Measurements from ENCODE around the gene SCNN1G.
A peak's percentile ranks its signal among the peaks of the same experiment; 100 is the strongest.

Gene SCNN1G

GRCh38 chr16:23156110-23156509, 26.4 kb upstream of the SCNN1G start:
- H3K36me3 ChIP-seq (ENCODE audit: control insufficient read depth, insufficient read depth, low read length, severe bottlenecking): no peaks in the 10 kb centered on the region
- H3K4me1 ChIP-seq (ENCODE audit: control insufficient read depth, insufficient read depth, low read length): no peaks in the 10 kb centered on the region
- no peak overlapping the region for H3K9ac ChIP-seq (ENCODE audit: low read length)
- no peak overlapping the region for H3K4me3 ChIP-seq (ENCODE audit: low read length)
- no peak for DNase-seq (ENCODE audit: low read depth)
- H3K27me3 ChIP-seq (replicated peaks; ENCODE audit: control insufficient read depth, insufficient read depth, low read length): peaks cover 12% of the 10 kb centered on the region
- H3K9me3 ChIP-seq (ENCODE audit: control insufficient read depth, low read length): no peaks in the 10 kb centered on the region

GRCh38 chr16:23156946-23157460, 25.5 kb upstream of the SCNN1G start:
- Histone ChIP-seq H3K4me1 (ENCODE audit: control insufficient read depth, insufficient read depth, low read length) (no peaks in the 10 kb centered on the region), H3K9ac (ENCODE audit: low read length) (no peak overlapping the region), H3K36me3 (ENCODE audit: control insufficient read depth, insufficient read depth, low read length, severe bottlenecking) (no peaks in the 10 kb centered on the region), H3K9me3 (ENCODE audit: control insufficient read depth, low read length) (no peaks in the 10 kb centered on the region), H3K27me3 (replicated peaks; ENCODE audit: control insufficient read depth, insufficient read depth, low read length) (peaks cover 9% of the 10 kb centered on the region), H3K4me3 (ENCODE audit: low read length) (no peak overlapping the region)
- no peak for DNase-seq (ENCODE audit: low read depth)

GRCh38 chr16:23158114-23158513, 24.4 kb upstream of the SCNN1G start:
- Histone ChIP-seq H3K36me3 (ENCODE audit: control insufficient read depth, insufficient read depth, low read length, severe bottlenecking) (no peaks in the 10 kb centered on the region), H3K9ac (ENCODE audit: low read length) (no peak overlapping the region), H3K27me3 (replicated peaks; ENCODE audit: control insufficient read depth, insufficient read depth, low read length) (peaks cover 7% of the 10 kb centered on the region), H3K4me3 (ENCODE audit: low read length) (no peak overlapping the region), H3K4me1 (ENCODE audit: control insufficient read depth, insufficient read depth, low read length) (no peaks in the 10 kb centered on the region), H3K9me3 (ENCODE audit: control insufficient read depth, low read length) (no peaks in the 10 kb centered on the region)
- DNase-seq (ENCODE audit: low read depth): no peak

GRCh38 chr16:23160082-23160481, 22.5 kb upstream of the SCNN1G start:
- no peak for DNase-seq (ENCODE audit: low read depth)
- no peaks in the 10 kb centered on the region for H3K36me3 ChIP-seq (ENCODE audit: control insufficient read depth, insufficient read depth, low read length, severe bottlenecking)

GRCh38 chr16:23160574-23160973, 22.0 kb upstream of the SCNN1G start:
- no peak for DNase-seq (ENCODE audit: low read depth)
- peaks cover 3% of the 10 kb centered on the region for H3K9me3 ChIP-seq (ENCODE audit: control insufficient read depth, low read length)
- no peak overlapping the region for H3K9ac ChIP-seq (ENCODE audit: low read length)
- no peaks in the 10 kb centered on the region for H3K36me3 ChIP-seq (ENCODE audit: control insufficient read depth, insufficient read depth, low read length, severe bottlenecking)
- peaks cover 4% of the 10 kb centered on the region for H3K27me3 ChIP-seq (replicated peaks; ENCODE audit: control insufficient read depth, insufficient read depth, low read length)
- H3K4me3 ChIP-seq (ENCODE audit: low read length): no peak overlapping the region
- H3K4me1 ChIP-seq (ENCODE audit: control insufficient read depth, insufficient read depth, low read length): no peaks in the 10 kb centered on the region

More at GRCh38 chr16:23160082-23160481, 22.5 kb upstream of the SCNN1G start:
- Histone ChIP-seq H3K9me3 (ENCODE audit: control insufficient read depth, low read length) (peaks cover 1% of the 10 kb centered on the region), H3K9ac (ENCODE audit: low read length) (no peak overlapping the region), H3K4me3 (ENCODE audit: low read length) (no peak overlapping the region), H3K27me3 (replicated peaks; ENCODE audit: control insufficient read depth, insufficient read depth, low read length) (peaks cover 6% of the 10 kb centered on the region), H3K4me1 (ENCODE audit: control insufficient read depth, insufficient read depth, low read length) (no peaks in the 10 kb centered on the region)

GRCh38 chr16:23163921-23164320, 18.6 kb upstream of the SCNN1G start:
- no peaks in the 10 kb centered on the region for H3K36me3 ChIP-seq (ENCODE audit: control insufficient read depth, insufficient read depth, low read length, severe bottlenecking)
- no peaks in the 10 kb centered on the region for H3K27me3 ChIP-seq (replicated peaks; ENCODE audit: control insufficient read depth, insufficient read depth, low read length)
- H3K4me1 ChIP-seq (ENCODE audit: control insufficient read depth, insufficient read depth, low read length): no peaks in the 10 kb centered on the region
- no peak for DNase-seq (ENCODE audit: low read depth)
- H3K9ac ChIP-seq (ENCODE audit: low read length): no peak overlapping the region
- H3K9me3 ChIP-seq (ENCODE audit: control insufficient read depth, low read length): peaks cover 3% of the 10 kb centered on the region
- no peak overlapping the region for H3K4me3 ChIP-seq (ENCODE audit: low read length)

GRCh38 chr16:23164736-23165135, 17.8 kb upstream of the SCNN1G start:
- no peaks in the 10 kb centered on the region for H3K36me3 ChIP-seq (ENCODE audit: control insufficient read depth, insufficient read depth, low read length, severe bottlenecking)
- no peak overlapping the region for H3K4me3 ChIP-seq (ENCODE audit: low read length)
- H3K9ac ChIP-seq (ENCODE audit: low read length): no peak overlapping the region
- peaks cover 3% of the 10 kb centered on the region for H3K9me3 ChIP-seq (ENCODE audit: control insufficient read depth, low read length)
- no peaks in the 10 kb centered on the region for H3K4me1 ChIP-seq (ENCODE audit: control insufficient read depth, insufficient read depth, low read length)
- H3K27me3 ChIP-seq (replicated peaks; ENCODE audit: control insufficient read depth, insufficient read depth, low read length): no peaks in the 10 kb centered on the region
- DNase-seq (ENCODE audit: low read depth): no peak

GRCh38 chr16:23172583-23172982, 10.0 kb upstream of the SCNN1G start:
- no peak for DNase-seq (ENCODE audit: low read depth)
- H3K36me3 ChIP-seq (ENCODE audit: control insufficient read depth, insufficient read depth, low read length, severe bottlenecking): no peaks in the 10 kb centered on the region
- no peak overlapping the region for H3K4me3 ChIP-seq (ENCODE audit: low read length)
- H3K27me3 ChIP-seq (replicated peaks; ENCODE audit: control insufficient read depth, insufficient read depth, low read length): peaks cover 4% of the 10 kb centered on the region
- no peak overlapping the region for H3K9ac ChIP-seq (ENCODE audit: low read length)
- no peaks in the 10 kb centered on the region for H3K4me1 ChIP-seq (ENCODE audit: control insufficient read depth, insufficient read depth, low read length)
- no peaks in the 10 kb centered on the region for H3K9me3 ChIP-seq (ENCODE audit: control insufficient read depth, low read length)

GRCh38 chr16:23172994-23173393, 9.6 kb upstream of the SCNN1G start:
- H3K27me3 ChIP-seq (replicated peaks; ENCODE audit: control insufficient read depth, insufficient read depth, low read length): peaks cover 6% of the 10 kb centered on the region
- H3K4me3 ChIP-seq (ENCODE audit: low read length): no peak overlapping the region
- no peaks in the 10 kb centered on the region for H3K9me3 ChIP-seq (ENCODE audit: control insufficient read depth, low read length)
- H3K36me3 ChIP-seq (ENCODE audit: control insufficient read depth, insufficient read depth, low read length, severe bottlenecking): no peaks in the 10 kb centered on the region
- no peak overlapping the region for H3K9ac ChIP-seq (ENCODE audit: low read length)
- DNase-seq (ENCODE audit: low read depth): no peak
- no peaks in the 10 kb centered on the region for H3K4me1 ChIP-seq (ENCODE audit: control insufficient read depth, insufficient read depth, low read length)

- H3K9ac ChIP-seq (ENCODE audit: low read length): no peak overlapping the region
- H3K4me3 ChIP-seq (ENCODE audit: low read length): no peak overlapping the region
- DNase-seq (ENCODE audit: low read depth): peak; percentile 37
- H3K4me1 ChIP-seq (ENCODE audit: control insufficient read depth, insufficient read depth, low read length): no peaks in the 10 kb centered on the region
- no peaks in the 10 kb centered on the region for H3K9me3 ChIP-seq (ENCODE audit: control insufficient read depth, low read length)
- peaks cover 20% of the 10 kb centered on the region for H3K27me3 ChIP-seq (replicated peaks; ENCODE audit: control insufficient read depth, insufficient read depth, low read length)
- H3K36me3 ChIP-seq (ENCODE audit: control insufficient read depth, insufficient read depth, low read length, severe bottlenecking): no peaks in the 10 kb centered on the region
These were observed 7.9 kb upstream of the SCNN1G start for GRCh38 chr16:23174622-23175021.

- peaks cover 20% of the 10 kb centered on the region for H3K27me3 ChIP-seq (replicated peaks; ENCODE audit: control insufficient read depth, insufficient read depth, low read length)
- H3K36me3 ChIP-seq (ENCODE audit: control insufficient read depth, insufficient read depth, low read length, severe bottlenecking): no peaks in the 10 kb centered on the region
- no peak overlapping the region for H3K9ac ChIP-seq (ENCODE audit: low read length)
- no peaks in the 10 kb centered on the region for H3K9me3 ChIP-seq (ENCODE audit: control insufficient read depth, low read length)
- no peak overlapping the region for H3K4me3 ChIP-seq (ENCODE audit: low read length)
- DNase-seq (ENCODE audit: low read depth): no peak
- H3K4me1 ChIP-seq (ENCODE audit: control insufficient read depth, insufficient read depth, low read length): no peaks in the 10 kb centered on the region
These were observed 6.9 kb upstream of the SCNN1G start for GRCh38 chr16:23175651-23176050.

GRCh38 chr16:23181506-23181905, 1.0 kb upstream of the SCNN1G start:
- Histone ChIP-seq H3K9ac (ENCODE audit: low read length) (no peak overlapping the region), H3K4me1 (ENCODE audit: control insufficient read depth, insufficient read depth, low read length) (peaks cover 5% of the 10 kb centered on the region), H3K27me3 (replicated peaks; ENCODE audit: control insufficient read depth, insufficient read depth, low read length) (peaks cover 68% of the 10 kb centered on the region), H3K9me3 (ENCODE audit: control insufficient read depth, low read length) (no peaks in the 10 kb centered on the region), H3K4me3 (ENCODE audit: low read length) (no peak overlapping the region), H3K36me3 (ENCODE audit: control insufficient read depth, insufficient read depth, low read length, severe bottlenecking) (no peaks in the 10 kb centered on the region)
- no peak for DNase-seq (ENCODE audit: low read depth)

Measured in adipocyte (in vitro differentiated cells).